IMR-90 (cell line): ENCODE results near the gene KLHL4. TPM values are rescaled to one million over a fixed set of nuclear protein-coding genes. Genes with fewer than 3 reads are reported as not detected.
"Not testable (repeated sequence)": the region's sequence is repeated elsewhere in the genome, so short reads cannot be mapped to it uniquely, and the experiment has no call there.

Source experiments
- ATAC-seq: fragments of 200-7000 bp; cut with Tn5 transposase; 2 replicates; pipeline ENCODE4 v1.9.1; 2020; ENCODE audit warnings: low read depth, mild to moderate bottlenecking, moderate library complexity
- BruUV-seq: library from RNA; stranded (reverse); fragments of 400-500 nt; replicated peaks from 2 replicates; lab custom pipeline; 2021; lab: Mats Ljungman, UMichigan
- CTCF ChIA-PET: fragments of 300-600 bp; formaldehyde crosslinking; extraction: SDS; loops from one replicate; lab custom pipeline; 2021; ENCODE audit warnings: antibody characterized with exemption; lab: Yijun Ruan, JAX
- POLR2A ChIA-PET: fragments of 300-600 bp; sonication (Branson Sonifier 250); formaldehyde crosslinking; loops from one replicate; lab custom pipeline; 2022; ENCODE audit warnings: antibody characterized with exemption; ENCODE audit not compliant: unreplicated experiment; lab: Charles Lee
- DNase-seq: peaks from one replicate; pipeline ENCODE4 v3.0.0; 2013
- H2AFZ ChIP-seq: replicated peaks from 2 replicates; pipeline ENCODE3; 2013; ENCODE audit warnings: low read length, mild to moderate bottlenecking; ENCODE audit not compliant: poor library complexity
- H2AK5ac ChIP-seq: 2 replicates; pipeline ENCODE4 v1.6.1; 2013; ENCODE audit warnings: low read depth, low read length, inconsistent platforms
- H2AK9ac ChIP-seq: replicated peaks from 2 replicates; pipeline ENCODE3; 2013; ENCODE audit warnings: mild to moderate bottlenecking, low read depth, low read length, moderate library complexity; ENCODE audit not compliant: poor library complexity
- H2BK120ac ChIP-seq: 2 replicates; pipeline ENCODE4 v1.6.1; 2013; ENCODE audit warnings: low read depth, low read length, inconsistent platforms
- H2BK15ac ChIP-seq: 3 replicates; pipeline ENCODE4 v1.6.1; 2013; ENCODE audit warnings: low read depth, low read length, inconsistent platforms
- H2BK20ac ChIP-seq: 2 replicates; pipeline ENCODE4 v1.6.1; 2013; ENCODE audit warnings: low read depth, mild to moderate bottlenecking, inconsistent platforms, low read length, moderate library complexity
- H2BK5ac ChIP-seq: 2 replicates; pipeline ENCODE4 v1.6.1; 2013; ENCODE audit warnings: mild to moderate bottlenecking, low read depth, low read length, inconsistent platforms; ENCODE audit not compliant: poor library complexity, severe bottlenecking
- H3K14ac ChIP-seq: replicated peaks from 2 replicates; pipeline ENCODE4 v1.6.1; 2013; ENCODE audit warnings: low read depth, low read length, inconsistent platforms
- H3K18ac ChIP-seq: 2 replicates; pipeline ENCODE4 v1.6.1; 2013; ENCODE audit warnings: low read depth, low read length, control low read depth
- H3K23ac ChIP-seq: 2 replicates; pipeline ENCODE4 v1.6.1; 2013; ENCODE audit warnings: low read depth, low read length, inconsistent platforms
- H3K27ac ChIP-seq: 2 replicates; pipeline ENCODE4 v1.5.1; 2013; ENCODE audit warnings: mild to moderate bottlenecking, control low read depth, low read length; ENCODE audit not compliant: insufficient read depth
- H3K27me3 ChIP-seq: 2 replicates; pipeline ENCODE4 v1.6.1; 2013; ENCODE audit warnings: low read length; ENCODE audit not compliant: control insufficient read depth, insufficient read depth
- H3K36me3 ChIP-seq: 2 replicates; pipeline ENCODE4 v1.6.1; 2013; ENCODE audit warnings: low read length, mixed read lengths; ENCODE audit not compliant: control insufficient read depth, insufficient read depth
- H3K4ac ChIP-seq: 2 replicates; pipeline ENCODE4 v1.6.1; 2013; ENCODE audit warnings: low read depth, low read length, inconsistent platforms
- H3K4me1 ChIP-seq: 2 replicates; pipeline ENCODE4 v1.6.1; 2013; ENCODE audit warnings: low read length, mixed read lengths; ENCODE audit not compliant: control insufficient read depth, insufficient read depth
- H3K4me2 ChIP-seq: 2 replicates; pipeline ENCODE4 v1.6.1; 2013; ENCODE audit warnings: low read depth, mild to moderate bottlenecking, control low read depth, low read length, moderate library complexity
- H3K4me3 ChIP-seq: 2 replicates; pipeline ENCODE4 v1.5.1; 2013; ENCODE audit warnings: low read depth, mild to moderate bottlenecking, control low read depth, low read length, moderate library complexity; ENCODE audit not compliant: insufficient read depth
- H3K56ac ChIP-seq: 2 replicates; pipeline ENCODE4 v1.6.1; 2013; ENCODE audit warnings: low read length, inconsistent platforms; ENCODE audit not compliant: insufficient read depth; ENCODE audit errors: extremely low read depth
- H3K79me1 ChIP-seq, 2 experiments: 2 replicates each; pipeline ENCODE4 v1.6.1; 2013; ENCODE audit warnings: low read length in 2 of 2, inconsistent platforms in 1 of 2, low read depth in 1 of 2
- H3K9ac ChIP-seq: 2 replicates; pipeline ENCODE4 v1.6.1; 2013; ENCODE audit warnings: low read depth, low read length, control low read depth
- H3K9me1 ChIP-seq: 2 replicates; pipeline ENCODE4 v1.6.1; 2013; ENCODE audit warnings: low read length, inconsistent platforms; ENCODE audit not compliant: insufficient read depth
- H3K9me3 ChIP-seq: 2 replicates; pipeline ENCODE4 v1.6.1; 2013; ENCODE audit warnings: low read length; ENCODE audit not compliant: control insufficient read depth, insufficient read depth
- H4K20me1 ChIP-seq: 2 replicates; pipeline ENCODE4 v1.6.1; 2013; ENCODE audit warnings: low read length, inconsistent platforms; ENCODE audit not compliant: insufficient read depth
- H4K5ac ChIP-seq: 2 replicates; pipeline ENCODE4 v1.6.1; 2013; ENCODE audit warnings: mild to moderate bottlenecking, low read depth, low read length, control low read depth
- H4K8ac ChIP-seq, 2 experiments: 2 replicates each; pipeline ENCODE4 v1.6.1; 2013; ENCODE audit warnings: low read depth in 2 of 2, low read length in 2 of 2, control low read depth in 1 of 2, inconsistent platforms in 1 of 2
- H4K91ac ChIP-seq: 2 replicates; pipeline ENCODE4 v1.6.1; 2013; ENCODE audit warnings: low read depth, low read length, inconsistent platforms; ENCODE audit not compliant: insufficient read depth
- WGBS, 2 experiments: methylation state at CpG; one replicate each; pipeline versions ENCODE4 v1.1.5 to v1.1.7; 2013; ENCODE audit warnings: missing lambda C conversion rate in 2 of 2; ENCODE audit not compliant: insufficient read length in 1 of 2; ENCODE audit errors: extremely low coverage in 2 of 2; 5-methylcytosine and 5-hydroxymethylcytosine counted together
- dilution Hi-C: fragments of 300-500 bp; cut with HindIII; formaldehyde crosslinking; loops from one replicate; pipeline ENCODE4 v1.14.3; 2018; ENCODE audit warnings: low sequenced_read_pairs; ENCODE audit not compliant: unreplicated experiment
- in situ Hi-C: fragments of 300-500 bp; cut with MboI; formaldehyde crosslinking; loops from 3 replicates; pipeline ENCODE4 v1.14.3; 2019; ENCODE audit warnings: low sequenced_read_pairs, inconsistent platforms, mixed read lengths
- intact Hi-C: fragments of 100-400 bp; cut with micrococcal nuclease; formaldehyde crosslinking; loops from 2 replicates; pipeline ENCODE4 v1.10.0; 2022
- polyA plus RNA-seq, 3 experiments: library from polyadenylated mRNA; depleted of rRNA; stranded (reverse); fragments of >200 nt; gene quantifications; 2 replicates each; pipeline ENCODE4 v1.2.3, GENCODE V29; 2012; ENCODE audit warnings: low replicate concordance in 1 of 3
- total RNA-seq: library from RNA; depleted of rRNA; stranded (reverse); fragments of >200 nt; gene quantifications from 2 replicates; pipeline ENCODE4 v1.2.3, GENCODE V29; 2012

KLHL4 gene
- total and polyA plus RNA-seq, 2 of the 4 experiments (the other 2 are of a cell fraction), result 0.50 to 1.4 TPM

- H3K79me1 ChIP-seq, H3K23ac ChIP-seq, POLR2A ChIA-PET, H4K8ac ChIP-seq, H3K4ac ChIP-seq, H3K27ac ChIP-seq, H4K91ac ChIP-seq, BruUV-seq, H3K27me3 ChIP-seq, H4K5ac ChIP-seq, H2AFZ ChIP-seq, H2BK120ac ChIP-seq, H2AK9ac ChIP-seq, dilution Hi-C loops, H3K9me1 ChIP-seq, H4K20me1 ChIP-seq, in situ Hi-C loops, DNase-seq, intact Hi-C loops, H3K4me3 ChIP-seq, H3K14ac ChIP-seq, CTCF ChIA-PET, H3K9me3 ChIP-seq, H2AK5ac ChIP-seq, H3K4me2 ChIP-seq, H3K4me1 ChIP-seq, H3K18ac ChIP-seq, H3K36me3 ChIP-seq, H2BK20ac ChIP-seq, H3K56ac ChIP-seq, ATAC-seq, H2BK5ac ChIP-seq, H3K9ac ChIP-seq, H2BK15ac ChIP-seq: not testable (repeated sequence)
- WGBS, 2 experiments, result no CpG with 5 or more reads among the region's 16 CpGs
These were observed 38.9 kb upstream of the KLHL4 start for GRCh38 chrX:87478703-87479102.
